ENCODE data around the gene ERC2.

ERC2 gene

GRCh38 chr3:55903680-55904079 is 564.6 kb downstream of the ERC2 start:
- Histone ChIP-seq H3K4me3 (ENCODE audit: insufficient read depth, low read length, poor library complexity, severe bottlenecking) (no peak overlapping the region), H3K9ac (ENCODE audit: low read length) (no peak overlapping the region), H2AFZ (ENCODE audit: low read depth, low read length, severe bottlenecking) (no peak overlapping the region), H3K27me3 (ENCODE audit: low read length) (no peaks in the 10 kb centered on the region), H3K4me2 (ENCODE audit: low read depth, low read length, poor library complexity, severe bottlenecking) (no peak overlapping the region), H3K36me3 (ENCODE audit: low read length) (no peaks in the 10 kb centered on the region), H3K9me2 (replicated peaks; ENCODE audit: insufficient read depth, low read length) (no peaks in the 10 kb centered on the region), H3F3A (ENCODE audit: insufficient read depth) (no peaks in the 10 kb centered on the region), H3K79me2 (ENCODE audit: insufficient read depth, low read length) (no peaks in the 10 kb centered on the region), H3K9me3 (ENCODE audit: insufficient read depth, low read length) (no peaks in the 10 kb centered on the region), H3K27ac (ENCODE audit: low read depth, low read length) (no peak overlapping the region), H4K20me1 (ENCODE audit: low read depth, low read length) (no peaks in the 10 kb centered on the region)
- TF ChIP-seq EZH2phosphoT487 (conservative IDR thresholded peaks at IDR 0.05; ENCODE audit: low read length): no peak
- TF ChIP-seq, protein P1, sequence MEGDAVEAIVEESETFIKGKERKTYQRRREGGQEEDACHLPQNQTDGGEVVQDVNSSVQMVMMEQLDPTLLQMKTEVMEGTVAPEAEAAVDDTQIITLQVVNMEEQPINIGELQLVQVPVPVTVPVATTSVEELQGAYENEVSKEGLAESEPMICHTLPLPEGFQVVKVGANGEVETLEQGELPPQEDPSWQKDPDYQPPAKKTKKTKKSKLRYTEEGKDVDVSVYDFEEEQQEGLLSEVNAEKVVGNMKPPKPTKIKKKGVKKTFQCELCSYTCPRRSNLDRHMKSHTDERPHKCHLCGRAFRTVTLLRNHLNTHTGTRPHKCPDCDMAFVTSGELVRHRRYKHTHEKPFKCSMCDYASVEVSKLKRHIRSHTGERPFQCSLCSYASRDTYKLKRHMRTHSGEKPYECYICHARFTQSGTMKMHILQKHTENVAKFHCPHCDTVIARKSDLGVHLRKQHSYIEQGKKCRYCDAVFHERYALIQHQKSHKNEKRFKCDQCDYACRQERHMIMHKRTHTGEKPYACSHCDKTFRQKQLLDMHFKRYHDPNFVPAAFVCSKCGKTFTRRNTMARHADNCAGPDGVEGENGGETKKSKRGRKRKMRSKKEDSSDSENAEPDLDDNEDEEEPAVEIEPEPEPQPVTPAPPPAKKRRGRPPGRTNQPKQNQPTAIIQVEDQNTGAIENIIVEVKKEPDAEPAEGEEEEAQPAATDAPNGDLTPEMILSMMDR (IDR thresholded peaks at IDR 0.05; ENCODE audit: insufficient read depth, low read length, poor library complexity, severe bottlenecking): no peak

- H3K9me3 ChIP-seq (ENCODE audit: insufficient read depth, low read length): no peaks in the 10 kb centered on the region
- no peak overlapping the region for H3K4me3 ChIP-seq (ENCODE audit: insufficient read depth, low read length, poor library complexity, severe bottlenecking)
- TF ChIP-seq, protein P1 (IDR thresholded peaks at IDR 0.05; ENCODE audit: insufficient read depth, low read length, poor library complexity, severe bottlenecking): no peak
- TF ChIP-seq EZH2phosphoT487 (conservative IDR thresholded peaks at IDR 0.05; ENCODE audit: low read length): no peak
- H2AFZ ChIP-seq (ENCODE audit: low read depth, low read length, severe bottlenecking): no peak overlapping the region
- no peak overlapping the region for H3K9ac ChIP-seq (ENCODE audit: low read length)
- no peaks in the 10 kb centered on the region for H3K9me2 ChIP-seq (replicated peaks; ENCODE audit: insufficient read depth, low read length)
- H3K4me2 ChIP-seq (ENCODE audit: low read depth, low read length, poor library complexity, severe bottlenecking): no peak overlapping the region
- H4K20me1 ChIP-seq (ENCODE audit: low read depth, low read length): no peaks in the 10 kb centered on the region
- no peaks in the 10 kb centered on the region for H3K79me2 ChIP-seq (ENCODE audit: insufficient read depth, low read length)
- no peaks in the 10 kb centered on the region for H3K36me3 ChIP-seq (ENCODE audit: low read length)
- H3K27ac ChIP-seq (ENCODE audit: low read depth, low read length): no peak overlapping the region
- no peaks in the 10 kb centered on the region for H3F3A ChIP-seq (ENCODE audit: insufficient read depth)
- H3K27me3 ChIP-seq (ENCODE audit: low read length): no peaks in the 10 kb centered on the region
Measured at GRCh38 chr3:55902221-55902900, 565.9 kb downstream of the ERC2 start.

GRCh38 chr3:55899887-55900286 is 568.4 kb downstream of the ERC2 start:
- H3K27me3 ChIP-seq (ENCODE audit: low read length): no peaks in the 10 kb centered on the region
- H3F3A ChIP-seq (ENCODE audit: insufficient read depth): no peaks in the 10 kb centered on the region
- H4K20me1 ChIP-seq (ENCODE audit: low read depth, low read length): no peaks in the 10 kb centered on the region
- no peaks in the 10 kb centered on the region for H3K79me2 ChIP-seq (ENCODE audit: insufficient read depth, low read length)
- H2AFZ ChIP-seq (ENCODE audit: low read depth, low read length, severe bottlenecking): no peak overlapping the region
- no peaks in the 10 kb centered on the region for H3K9me2 ChIP-seq (replicated peaks; ENCODE audit: insufficient read depth, low read length)
- H3K36me3 ChIP-seq (ENCODE audit: low read length): no peaks in the 10 kb centered on the region
- H3K27ac ChIP-seq (ENCODE audit: low read depth, low read length): no peak overlapping the region
- no peaks in the 10 kb centered on the region for H3K9me3 ChIP-seq (ENCODE audit: insufficient read depth, low read length)
- H3K4me3 ChIP-seq (ENCODE audit: insufficient read depth, low read length, poor library complexity, severe bottlenecking): no peak overlapping the region
- TF ChIP-seq EZH2phosphoT487 (conservative IDR thresholded peaks at IDR 0.05; ENCODE audit: low read length): no peak
- TF ChIP-seq, protein P1 (IDR thresholded peaks at IDR 0.05; ENCODE audit: insufficient read depth, low read length, poor library complexity, severe bottlenecking): no peak
- H3K9ac ChIP-seq (ENCODE audit: low read length): no peak overlapping the region
- no peak overlapping the region for H3K4me2 ChIP-seq (ENCODE audit: low read depth, low read length, poor library complexity, severe bottlenecking)

Measured in SU-DHL-6 (cell line).